Measurements from ENCODE around the gene RSPRY1.

DNA sequence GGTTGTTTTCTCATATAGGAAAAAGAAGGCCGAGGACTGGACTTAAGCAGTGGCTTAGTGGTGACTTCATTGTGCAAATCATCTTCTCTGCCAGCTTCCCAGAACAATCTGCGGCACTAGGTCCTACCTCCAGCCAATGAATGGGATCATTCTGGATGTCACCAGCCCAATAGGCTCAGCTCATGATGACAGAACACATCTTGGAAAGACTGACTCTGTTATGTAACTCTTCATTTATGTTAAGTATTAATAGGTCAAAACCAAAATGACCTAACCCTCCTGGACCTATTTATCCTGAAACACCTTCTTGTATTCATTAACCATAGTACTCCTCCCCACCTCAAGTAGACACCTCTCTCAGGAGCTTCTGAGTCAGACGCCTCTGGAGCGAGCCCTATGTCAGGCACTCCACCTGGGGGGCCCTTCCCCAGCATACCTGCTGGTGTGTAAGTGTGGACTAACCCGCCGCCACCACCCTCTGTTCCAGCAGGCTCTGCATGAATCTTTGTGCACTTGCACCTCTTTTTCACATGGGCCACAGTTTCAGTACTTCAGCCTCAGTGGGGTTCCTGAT, 66.1 kb downstream of the RSPRY1 start:
- TF ChIP-seq, protein P1, sequence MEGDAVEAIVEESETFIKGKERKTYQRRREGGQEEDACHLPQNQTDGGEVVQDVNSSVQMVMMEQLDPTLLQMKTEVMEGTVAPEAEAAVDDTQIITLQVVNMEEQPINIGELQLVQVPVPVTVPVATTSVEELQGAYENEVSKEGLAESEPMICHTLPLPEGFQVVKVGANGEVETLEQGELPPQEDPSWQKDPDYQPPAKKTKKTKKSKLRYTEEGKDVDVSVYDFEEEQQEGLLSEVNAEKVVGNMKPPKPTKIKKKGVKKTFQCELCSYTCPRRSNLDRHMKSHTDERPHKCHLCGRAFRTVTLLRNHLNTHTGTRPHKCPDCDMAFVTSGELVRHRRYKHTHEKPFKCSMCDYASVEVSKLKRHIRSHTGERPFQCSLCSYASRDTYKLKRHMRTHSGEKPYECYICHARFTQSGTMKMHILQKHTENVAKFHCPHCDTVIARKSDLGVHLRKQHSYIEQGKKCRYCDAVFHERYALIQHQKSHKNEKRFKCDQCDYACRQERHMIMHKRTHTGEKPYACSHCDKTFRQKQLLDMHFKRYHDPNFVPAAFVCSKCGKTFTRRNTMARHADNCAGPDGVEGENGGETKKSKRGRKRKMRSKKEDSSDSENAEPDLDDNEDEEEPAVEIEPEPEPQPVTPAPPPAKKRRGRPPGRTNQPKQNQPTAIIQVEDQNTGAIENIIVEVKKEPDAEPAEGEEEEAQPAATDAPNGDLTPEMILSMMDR (IDR thresholded peaks at IDR 0.05; ENCODE audit: insufficient read depth, low read depth, low read length): no peak
- TF ChIP-seq EZH2 (IDR thresholded peaks at IDR 0.05; ENCODE audit: insufficient read depth, low read length): no peak
